DND-41 (cell line): ENCODE measurements around the gene RRP1.

Source experiments
- ATAC-seq: fragments of 200-7000 bp; cut with Tn5 transposase; 3 replicates; pipeline ENCODE4 v1.9.1; 2021; ENCODE audit warnings: low read depth; ENCODE audit not compliant: insufficient read depth
- DNase-seq: peaks from one replicate; pipeline ENCODE4 v3.0.0-alpha.2; 2020
- H2AFZ ChIP-seq: 2 replicates; pipeline ENCODE4 v1.6.0; 2012; ENCODE audit warnings: low read depth, low read length
- H3K27ac ChIP-seq: 2 replicates; pipeline ENCODE4 v1.5.1; 2012; ENCODE audit warnings: low read length, inconsistent platforms
- H3K27me3 ChIP-seq: fragments of 200-600 bp; sonication (generic); 2 replicates; pipeline ENCODE4 v1.6.0; 2012; ENCODE audit warnings: low read length, mild to moderate bottlenecking, inconsistent platforms; ENCODE audit not compliant: insufficient read depth, poor library complexity
- H3K36me3 ChIP-seq: 2 replicates; pipeline ENCODE4 v1.5.1; 2012; ENCODE audit warnings: low read length, inconsistent platforms; ENCODE audit not compliant: insufficient read depth
- H3K4me1 ChIP-seq: 2 replicates; pipeline ENCODE4 v1.5.1; 2012; ENCODE audit warnings: mild to moderate bottlenecking, low read length; ENCODE audit not compliant: insufficient read depth
- H3K4me2 ChIP-seq: 2 replicates; pipeline ENCODE4 v1.6.0; 2012; ENCODE audit warnings: mild to moderate bottlenecking, moderate library complexity, low read length, inconsistent platforms; ENCODE audit not compliant: insufficient read depth
- H3K4me3 ChIP-seq, 2 experiments: fragments of 200-600 bp in 1 of 2; shearing (Covaris generic) in 1 of 2; 2 replicates each; pipeline ENCODE4 v1.5.1; 2012 to 2016; ENCODE audit warnings: inconsistent platforms in 2 of 2, low read length in 2 of 2, mild to moderate bottlenecking in 2 of 2, low read depth in 1 of 2, moderate library complexity in 1 of 2
- H3K79me2 ChIP-seq: 2 replicates; pipeline ENCODE4 v1.6.0; 2012; ENCODE audit warnings: low read length, inconsistent platforms; ENCODE audit not compliant: insufficient read depth
- H3K9ac ChIP-seq: 2 replicates; pipeline ENCODE4 v1.6.0; 2012; ENCODE audit warnings: low read depth, mild to moderate bottlenecking, inconsistent platforms, low read length, moderate library complexity
- H3K9me3 ChIP-seq: 2 replicates; pipeline ENCODE4 v1.5.1; 2012; ENCODE audit warnings: low read length, moderate library complexity, mild to moderate bottlenecking, inconsistent platforms; ENCODE audit not compliant: insufficient read depth, severe bottlenecking
- H4K20me1 ChIP-seq: 2 replicates; pipeline ENCODE4 v1.6.0; 2012; ENCODE audit warnings: low read length; ENCODE audit not compliant: insufficient read depth
- CTCF ChIP-seq: IDR thresholded peaks from 2 replicates; pipeline ENCODE4 v1.5.1; 2012; ENCODE audit warnings: borderline replicate concordance, low read length, moderate library complexity, mild to moderate bottlenecking; ENCODE audit not compliant: poor library complexity, severe bottlenecking; ENCODE audit errors: extremely low read depth
- EZH2 ChIP-seq: IDR thresholded peaks from 3 replicates; pipeline ENCODE4 v1.6.1; 2012; ENCODE audit warnings: borderline replicate concordance, low read depth, mild to moderate bottlenecking, moderate library complexity, low read length, inconsistent platforms; ENCODE audit not compliant: severe bottlenecking

RRP1 gene

GRCh38 chr21:43772425-43772821, 17.0 kb upstream of the RRP1 start:
- Histone ChIP-seq H3K9me3 (no peaks in the 10 kb centered on the region), H3K79me2 (peaks cover 13% of the 10 kb centered on the region), H3K4me2 (no peak overlapping the region), H3K4me3 (no peak overlapping the region), H3K36me3 (peaks cover 17% of the 10 kb centered on the region), H2AFZ (no peak overlapping the region), H3K9ac (no peak overlapping the region), H4K20me1 (no peaks in the 10 kb centered on the region), H3K4me1 (peaks cover 21% of the 10 kb centered on the region), H3K27ac (no peak overlapping the region), H3K27me3 (no peaks in the 10 kb centered on the region)
- TF ChIP-seq CTCF (no peak), EZH2 (no peak)
- no peak for ATAC-seq
- no peak for DNase-seq

GRCh38 chr21:43774163-43774562, 15.2 kb upstream of the RRP1 start:
- Histone ChIP-seq H3K4me1 (peaks cover 39% of the 10 kb centered on the region), H3K79me2 (peaks cover 13% of the 10 kb centered on the region), H3K9ac (no peak overlapping the region), H3K4me2 (peak overlapping the region; percentile 94; the same call in 1 of the 2 replicates), H3K9me3 (no peaks in the 10 kb centered on the region), H3K4me3 (no peak overlapping the region), H2AFZ (no peak overlapping the region), H3K27me3 (no peaks in the 10 kb centered on the region), H3K27ac (no peak overlapping the region), H4K20me1 (no peaks in the 10 kb centered on the region), H3K36me3 (peaks cover 17% of the 10 kb centered on the region)
- DNase-seq, result no peak
- TF ChIP-seq EZH2, result no peak
- no peak for TF ChIP-seq CTCF
- no peak for ATAC-seq

- TF ChIP-seq CTCF, result no peak
- no peak for TF ChIP-seq EZH2
- peaks cover 17% of the 10 kb centered on the region for H3K36me3 ChIP-seq
- no peak for ATAC-seq
- peak overlapping the region; percentile 94 for H3K4me2 ChIP-seq
- peak overlapping the region; percentile 92 for H3K9ac ChIP-seq
- H2AFZ ChIP-seq, result no peak overlapping the region
- no peaks in the 10 kb centered on the region for H3K9me3 ChIP-seq
- H4K20me1 ChIP-seq, result no peaks in the 10 kb centered on the region
- H3K79me2 ChIP-seq, result peaks cover 13% of the 10 kb centered on the region
- H3K4me1 ChIP-seq, result peaks cover 45% of the 10 kb centered on the region
- DNase-seq, result no peak
- H3K27me3 ChIP-seq, result no peaks in the 10 kb centered on the region
- H3K4me3 ChIP-seq, result peak overlapping the region; percentile 73 to 97; a peak in 3 of 4 replicates
- no peak overlapping the region for H3K27ac ChIP-seq
Measured at GRCh38 chr21:43775190-43775589, 14.2 kb upstream of the RRP1 start.
